Right ventricle myocardium inferior (tissue), 1 donor: ENCODE measurements around the gene CDK17. TPM values are rescaled to one million over a fixed set of nuclear protein-coding genes. Genes with fewer than 3 reads are reported as not detected.

Experiments
- ATAC-seq: fragments of 200-7000 bp; cut with Tn5 transposase; one replicate; pipeline ENCODE4 v1.9.1; 2020; ENCODE audit warnings: mild to moderate bottlenecking, moderate library complexity
- DNase-seq: peaks from one replicate; pipeline ENCODE4 v3.0.0; 2021; ENCODE audit errors: missing footprints
- intact Hi-C: fragments of 100-400 bp; cut with DNase I; formaldehyde crosslinking; loops from one replicate; pipeline ENCODE4 v1.11.0; 2022
- total RNA-seq: library from RNA; stranded (reverse); fragmentation: NEBNext Ultra II Directional; extraction: Animal tissue kit (Norgen Biotek cat#: 25700); gene quantifications from one replicate; pipeline ENCODE4 v1.2.1, GENCODE V29; 2021
- donor health status: DM: no; HTN: yes; CAD: no; lungs with severe emphysema.

CDK17 gene
- total RNA-seq, 1 donor from 2014 or later, result 16.0 TPM

- ATAC-seq (no peak), DNase-seq (no peak)
- intact Hi-C loops, result no loop called here
Measured at GRCh38 chr12:96237465-96238077, 162.7 kb downstream of the CDK17 start.

- intact Hi-C loops, result no loop called here
- no peak for ATAC-seq
Measured at GRCh38 chr12:96237035-96237434, 163.2 kb downstream of the CDK17 start.

DNA sequence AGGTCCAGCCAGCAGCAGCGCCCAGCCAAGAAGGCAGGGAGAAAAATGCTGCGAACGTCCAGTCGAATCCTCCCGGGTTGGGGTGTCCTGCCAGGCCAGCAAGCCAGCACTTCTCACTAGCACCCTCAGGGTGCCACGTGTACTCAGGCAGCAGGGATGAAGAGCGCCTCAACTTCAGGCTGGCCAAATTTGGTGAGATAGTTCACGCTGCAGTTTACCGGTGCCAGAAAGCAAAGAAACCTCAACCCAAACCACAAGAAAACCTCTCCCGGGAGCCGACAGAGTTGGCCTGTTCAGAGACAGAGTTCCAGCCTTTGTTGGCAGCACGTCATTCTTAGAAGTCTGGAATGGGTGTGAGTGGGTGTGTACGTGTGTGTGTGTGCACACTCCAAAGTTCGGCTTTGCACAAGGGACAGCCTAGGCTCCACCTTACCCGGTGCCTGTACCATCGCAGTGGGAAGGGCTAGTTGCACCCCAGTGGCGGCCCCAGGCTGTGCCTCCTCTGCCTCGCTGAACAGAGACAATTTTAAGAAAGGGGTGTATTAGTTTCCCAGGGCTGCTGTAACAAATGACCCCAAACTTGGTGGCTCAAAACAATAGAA, 163.9 kb downstream of the CDK17 start:
- DNase-seq, result peak; percentile 78
- peak; percentile 44 for ATAC-seq
- intact Hi-C loops, result no loop called here

More at GRCh38 chr12:96237035-96237434, 163.2 kb downstream of the CDK17 start:
- DNase-seq, result no peak

DNA sequence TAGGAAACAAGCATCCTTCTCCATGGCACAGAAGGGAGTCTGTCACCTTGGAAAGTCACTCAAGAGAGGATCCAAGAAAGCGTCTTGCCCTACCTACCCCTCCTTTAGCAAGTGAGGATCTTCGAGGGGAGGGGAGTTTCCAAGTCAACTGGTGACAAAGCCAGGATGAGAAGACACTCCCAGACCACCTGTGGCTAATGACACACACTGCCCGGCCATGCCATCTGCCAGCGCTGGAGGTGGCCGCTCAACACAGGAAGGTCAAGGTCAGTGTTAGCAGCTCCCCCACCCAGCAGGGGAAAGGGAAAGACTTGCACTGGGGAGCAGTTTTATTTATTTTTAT, 164.8 kb downstream of the CDK17 start:
- DNase-seq (no peak), ATAC-seq (no peak)
- intact Hi-C loops, result loop anchor here (2.0 kb wide), 1 partner anchor 165 kb away; the partner anchor contains the start of gene CDK17

- intact Hi-C loops, result loop anchor here (1.0 to 2.0 kb wide), 2 partner anchors 14 to 166 kb away; partner anchors contain the start of gene CDK17
- ATAC-seq (no peak), DNase-seq (no peak)
Measured at GRCh38 chr12:96234591-96235483, 165.4 kb downstream of the CDK17 start.

GRCh38 chr12:96233939-96234461, 166.2 kb downstream of the CDK17 start:
- intact Hi-C loops, result loop anchor here (1.0 to 2.0 kb wide), 2 partner anchors 13 to 167 kb away; partner anchors contain the start of gene CDK17
- ATAC-seq (peak; percentile 88), DNase-seq (peak; percentile 95)

- intact Hi-C loops, result no loop called here
Measured at GRCh38 chr12:96233168-96233567, 167.1 kb downstream of the CDK17 start.

GRCh38 chr12:96230646-96231045, 169.6 kb downstream of the CDK17 start:
- no peak for ATAC-seq
- intact Hi-C loops, result no loop called here
- no peak for DNase-seq

More at GRCh38 chr12:96233168-96233567, 167.1 kb downstream of the CDK17 start:
- ATAC-seq (peak; percentile 12), DNase-seq (no peak)

GRCh38 chr12:96228566-96229248, 171.5 kb downstream of the CDK17 start:
- intact Hi-C loops, result no loop called here
- no peak for DNase-seq
- no peak for ATAC-seq

Other genes starting within 250 kb of the CDK17 start
- 20.8 TPM for gene ELK3, start 206.1 kb downstream of the CDK17 start, total RNA-seq
- 0.22 TPM for gene CFAP54, start 89.1 kb upstream of the CDK17 start, total RNA-seq